Neural cell (in vitro differentiated cells): Measurements from ENCODE around the gene LRRK1. TPM values are rescaled to one million over a fixed set of nuclear protein-coding genes. Genes with fewer than 3 reads are reported as not detected.

Experiments
- H2AFZ ChIP-seq: fragments of 200-600, 300-800 bp; sonication (generic), shearing (Covaris generic); 2 replicates; pipeline ENCODE4 v1.6.0; 2014; ENCODE audit warnings: low read depth, mild to moderate bottlenecking, antibody characterized with exemption, low read length, moderate library complexity
- H3F3A ChIP-seq: fragments of 200-600 bp; shearing (Covaris generic); 2 replicates; pipeline ENCODE4 v1.6.1; 2016; ENCODE audit warnings: mild to moderate bottlenecking, moderate library complexity, mixed read lengths, antibody characterized with exemption, low read length; ENCODE audit not compliant: insufficient read depth, poor library complexity, severe bottlenecking
- H3K27ac ChIP-seq: fragments of 200-600, 300-800 bp; sonication (generic), shearing (Covaris generic); 2 replicates; pipeline ENCODE4 v1.5.1; 2014; ENCODE audit warnings: mild to moderate bottlenecking, low read length, moderate library complexity
- H3K27me3 ChIP-seq: fragments of 300-800, 200-600 bp; sonication (generic), shearing (Covaris generic); 2 replicates; pipeline ENCODE4 v1.6.0; 2014; ENCODE audit warnings: mild to moderate bottlenecking, low read depth, low read length, moderate library complexity; ENCODE audit not compliant: insufficient read depth
- H3K36me3 ChIP-seq: fragments of 300-800, 200-600 bp; sonication (generic), shearing (Covaris generic); 2 replicates; pipeline ENCODE4 v1.5.1; 2014; ENCODE audit warnings: mild to moderate bottlenecking, antibody characterized with exemption, low read length, moderate library complexity; ENCODE audit not compliant: insufficient read depth
- H3K4me2 ChIP-seq: fragments of 300-800, 200-600 bp; sonication (generic), shearing (Covaris generic); 2 replicates; pipeline ENCODE4 v1.6.0; 2014; ENCODE audit warnings: mild to moderate bottlenecking, low read length
- H3K4me3 ChIP-seq: fragments of 300-800, 200-600 bp; sonication (generic), shearing (Covaris generic); 2 replicates; pipeline ENCODE4 v1.5.1; 2014; ENCODE audit warnings: mild to moderate bottlenecking, low read length, moderate library complexity
- H3K79me2 ChIP-seq: fragments of 200-600 bp; shearing (Covaris generic); replicated peaks from 2 replicates; pipeline ENCODE4 v1.6.0; 2014; ENCODE audit warnings: mild to moderate bottlenecking, low read length, moderate library complexity; ENCODE audit not compliant: insufficient read depth
- H3K9ac ChIP-seq: fragments of 300-800, 200-600 bp; sonication (generic), shearing (Covaris generic); 2 replicates; pipeline ENCODE4 v1.6.1; 2016; ENCODE audit warnings: mild to moderate bottlenecking, low read length, mixed read lengths
- H3K9me2 ChIP-seq: fragments of 200-600 bp; shearing (Covaris generic); 2 replicates; pipeline ENCODE4 v1.6.1; 2016; ENCODE audit warnings: mild to moderate bottlenecking, low read length, mixed read lengths; ENCODE audit not compliant: insufficient read depth
- H3K9me3 ChIP-seq: fragments of 200-600, 300-800 bp; sonication (generic), shearing (Covaris generic); 2 replicates; pipeline ENCODE4 v1.6.1; 2016; ENCODE audit warnings: mild to moderate bottlenecking, mixed run types, low read length, moderate library complexity, mixed read lengths
- H4K20me1 ChIP-seq: fragments of 200-600 bp; shearing (Covaris generic); 2 replicates; pipeline ENCODE4 v1.6.1; 2016; ENCODE audit warnings: mild to moderate bottlenecking, mixed run types; ENCODE audit not compliant: insufficient read depth
- EP300 ChIP-seq: fragments of 450-650 bp; conservative IDR thresholded peaks from 2 replicates; pipeline ENCODE4 v1.6.1; 2014; ENCODE audit warnings: antibody characterized with exemption, mild to moderate bottlenecking, moderate library complexity; ENCODE audit not compliant: poor library complexity, severe bottlenecking
- EZH2 ChIP-seq: fragments of 200-600, 300-800 bp; shearing (Covaris generic), sonication (generic); IDR thresholded peaks from 2 replicates; pipeline ENCODE4 v1.6.1; 2014; ENCODE audit warnings: antibody characterized with exemption, low read length, borderline replicate concordance, mild to moderate bottlenecking; ENCODE audit not compliant: insufficient read depth, poor library complexity, severe bottlenecking
- MXI1 ChIP-seq: fragments of 450-650 bp; conservative IDR thresholded peaks from 2 replicates; pipeline ENCODE4 v1.6.1; 2014; ENCODE audit warnings: antibody characterized with exemption, mild to moderate bottlenecking; ENCODE audit not compliant: poor library complexity, severe bottlenecking
- POLR2AphosphoS5 ChIP-seq: IDR thresholded peaks from 2 replicates; pipeline ENCODE4 v1.6.1; 2012
- RAD21 ChIP-seq: fragments of 450-650 bp; conservative IDR thresholded peaks from 2 replicates; pipeline ENCODE4 v1.6.1; 2014; ENCODE audit warnings: antibody characterized with exemption, mild to moderate bottlenecking, moderate library complexity
- SMC3 ChIP-seq: fragments of 450-650 bp; conservative IDR thresholded peaks from 2 replicates; pipeline ENCODE4 v1.6.1; 2014; ENCODE audit warnings: antibody characterized with exemption, mild to moderate bottlenecking, moderate library complexity; ENCODE audit not compliant: poor library complexity
- TAF1 ChIP-seq: IDR thresholded peaks from 2 replicates; pipeline ENCODE4 v1.6.1; 2012; ENCODE audit warnings: low read depth
- polyA plus RNA-seq: library from polyadenylated mRNA; depleted of rRNA; stranded (reverse); fragments of >200 nt; gene quantifications from 2 replicates; pipeline ENCODE4 v1.2.3, GENCODE V29; 2014
- TF ChIP-seq, protein P1 (sequence below): fragments of 450-650 bp; IDR thresholded peaks from 2 replicates; pipeline ENCODE4 v1.5.1; 2014; ENCODE audit warnings: antibody characterized with exemption, mild to moderate bottlenecking, moderate library complexity; ENCODE audit not compliant: poor library complexity, severe bottlenecking
- TF ChIP-seq, protein P2 (sequence below): IDR thresholded peaks from 2 replicates; pipeline ENCODE4 v1.6.1; 2012; ENCODE audit warnings: borderline replicate concordance

The LRRK1 gene
- polyA plus RNA-seq, 1 donor from 2014 or later: 0.06 TPM

DNA sequence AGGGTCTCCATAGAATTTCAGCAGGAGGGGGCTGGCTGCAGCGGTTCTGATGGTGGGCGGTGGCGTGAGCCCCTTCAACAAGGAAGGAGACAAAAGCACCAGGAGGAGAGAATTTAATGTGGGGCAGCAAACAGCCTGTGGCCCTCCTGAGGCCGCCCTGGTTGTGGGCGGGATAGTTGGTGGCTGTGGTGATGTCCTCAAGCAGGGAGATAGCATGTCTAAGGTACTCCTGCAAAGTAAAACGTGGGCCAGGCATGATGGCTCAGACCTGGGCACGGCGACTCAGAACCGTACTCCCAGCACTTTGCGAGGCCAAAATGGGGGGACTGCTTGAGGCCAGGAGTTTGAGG, 94.0 kb downstream of the LRRK1 start:
- H4K20me1 ChIP-seq: no peaks in the 10 kb centered on the region
- TF ChIP-seq RAD21 (no peak), TAF1 (no peak), MXI1 (no peak)
- TF ChIP-seq, protein P1, sequence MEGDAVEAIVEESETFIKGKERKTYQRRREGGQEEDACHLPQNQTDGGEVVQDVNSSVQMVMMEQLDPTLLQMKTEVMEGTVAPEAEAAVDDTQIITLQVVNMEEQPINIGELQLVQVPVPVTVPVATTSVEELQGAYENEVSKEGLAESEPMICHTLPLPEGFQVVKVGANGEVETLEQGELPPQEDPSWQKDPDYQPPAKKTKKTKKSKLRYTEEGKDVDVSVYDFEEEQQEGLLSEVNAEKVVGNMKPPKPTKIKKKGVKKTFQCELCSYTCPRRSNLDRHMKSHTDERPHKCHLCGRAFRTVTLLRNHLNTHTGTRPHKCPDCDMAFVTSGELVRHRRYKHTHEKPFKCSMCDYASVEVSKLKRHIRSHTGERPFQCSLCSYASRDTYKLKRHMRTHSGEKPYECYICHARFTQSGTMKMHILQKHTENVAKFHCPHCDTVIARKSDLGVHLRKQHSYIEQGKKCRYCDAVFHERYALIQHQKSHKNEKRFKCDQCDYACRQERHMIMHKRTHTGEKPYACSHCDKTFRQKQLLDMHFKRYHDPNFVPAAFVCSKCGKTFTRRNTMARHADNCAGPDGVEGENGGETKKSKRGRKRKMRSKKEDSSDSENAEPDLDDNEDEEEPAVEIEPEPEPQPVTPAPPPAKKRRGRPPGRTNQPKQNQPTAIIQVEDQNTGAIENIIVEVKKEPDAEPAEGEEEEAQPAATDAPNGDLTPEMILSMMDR: no peak
- no peaks in the 10 kb centered on the region for H3K27me3 ChIP-seq
- no peak overlapping the region for H2AFZ ChIP-seq
- H3F3A ChIP-seq: no peaks in the 10 kb centered on the region
- H3K9me3 ChIP-seq: no peaks in the 10 kb centered on the region
- H3K79me2 ChIP-seq: no peaks in the 10 kb centered on the region
- no peak overlapping the region for H3K4me3 ChIP-seq
- no peaks in the 10 kb centered on the region for H3K9me2 ChIP-seq
- no peaks in the 10 kb centered on the region for H3K36me3 ChIP-seq
- H3K9ac ChIP-seq: no peak overlapping the region
- no peak overlapping the region for H3K4me2 ChIP-seq
- H3K27ac ChIP-seq: no peak overlapping the region

DNA sequence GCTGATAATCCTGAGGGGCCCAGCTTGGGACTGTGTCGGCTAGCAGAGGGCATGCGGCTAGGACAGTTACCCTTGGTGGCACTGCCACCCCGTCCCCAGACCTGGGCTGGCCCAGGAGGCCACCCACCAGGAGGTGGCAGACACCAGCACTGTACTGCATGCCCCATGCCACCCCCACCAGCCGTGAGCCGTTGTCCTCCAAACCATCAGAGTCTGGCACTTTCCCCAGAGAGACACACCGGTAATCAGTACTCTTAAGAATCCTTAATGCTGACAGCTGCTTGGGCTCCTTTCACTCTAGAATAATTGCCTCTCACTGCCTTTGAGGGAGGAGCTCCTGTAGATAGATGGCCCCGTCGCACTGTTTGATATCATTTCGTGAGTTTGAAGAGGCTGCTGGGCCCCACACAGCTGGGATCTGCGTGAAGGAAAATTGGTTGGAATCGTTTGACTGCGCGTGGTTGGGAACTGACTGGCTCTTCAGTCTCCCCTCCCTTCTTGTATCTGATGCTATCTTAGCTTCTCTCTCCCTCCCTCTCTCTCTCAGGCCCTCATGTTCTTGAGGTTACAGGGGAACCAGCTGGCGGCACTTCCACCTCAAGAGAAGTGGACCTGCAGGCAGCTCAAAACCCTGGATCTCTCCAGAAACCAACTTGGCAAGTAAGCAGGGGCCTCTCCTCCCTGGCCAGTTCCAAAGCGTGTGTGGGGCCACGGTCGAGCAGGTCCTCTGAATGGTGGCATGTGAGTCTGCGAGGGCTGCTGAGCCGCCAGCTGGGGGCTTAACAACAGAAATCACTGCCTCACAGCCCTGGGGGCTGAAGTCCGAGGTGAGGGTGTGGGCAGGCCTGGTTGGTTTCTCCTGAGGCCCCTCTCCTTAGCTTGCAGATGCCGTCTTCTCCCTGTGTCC, 94.9 kb downstream of the LRRK1 start:
- no peaks in the 10 kb centered on the region for H3K27me3 ChIP-seq
- TF ChIP-seq SMC3 (peak; percentile 14), POLR2AphosphoS5 (peak; percentile 51), TAF1 (no peak), MXI1 (peak; percentile 22), EP300 (peak; percentile 66), RAD21 (no peak), EZH2 (no peak)
- TF ChIP-seq, protein P1: peak; percentile 20
- TF ChIP-seq, protein P2, sequence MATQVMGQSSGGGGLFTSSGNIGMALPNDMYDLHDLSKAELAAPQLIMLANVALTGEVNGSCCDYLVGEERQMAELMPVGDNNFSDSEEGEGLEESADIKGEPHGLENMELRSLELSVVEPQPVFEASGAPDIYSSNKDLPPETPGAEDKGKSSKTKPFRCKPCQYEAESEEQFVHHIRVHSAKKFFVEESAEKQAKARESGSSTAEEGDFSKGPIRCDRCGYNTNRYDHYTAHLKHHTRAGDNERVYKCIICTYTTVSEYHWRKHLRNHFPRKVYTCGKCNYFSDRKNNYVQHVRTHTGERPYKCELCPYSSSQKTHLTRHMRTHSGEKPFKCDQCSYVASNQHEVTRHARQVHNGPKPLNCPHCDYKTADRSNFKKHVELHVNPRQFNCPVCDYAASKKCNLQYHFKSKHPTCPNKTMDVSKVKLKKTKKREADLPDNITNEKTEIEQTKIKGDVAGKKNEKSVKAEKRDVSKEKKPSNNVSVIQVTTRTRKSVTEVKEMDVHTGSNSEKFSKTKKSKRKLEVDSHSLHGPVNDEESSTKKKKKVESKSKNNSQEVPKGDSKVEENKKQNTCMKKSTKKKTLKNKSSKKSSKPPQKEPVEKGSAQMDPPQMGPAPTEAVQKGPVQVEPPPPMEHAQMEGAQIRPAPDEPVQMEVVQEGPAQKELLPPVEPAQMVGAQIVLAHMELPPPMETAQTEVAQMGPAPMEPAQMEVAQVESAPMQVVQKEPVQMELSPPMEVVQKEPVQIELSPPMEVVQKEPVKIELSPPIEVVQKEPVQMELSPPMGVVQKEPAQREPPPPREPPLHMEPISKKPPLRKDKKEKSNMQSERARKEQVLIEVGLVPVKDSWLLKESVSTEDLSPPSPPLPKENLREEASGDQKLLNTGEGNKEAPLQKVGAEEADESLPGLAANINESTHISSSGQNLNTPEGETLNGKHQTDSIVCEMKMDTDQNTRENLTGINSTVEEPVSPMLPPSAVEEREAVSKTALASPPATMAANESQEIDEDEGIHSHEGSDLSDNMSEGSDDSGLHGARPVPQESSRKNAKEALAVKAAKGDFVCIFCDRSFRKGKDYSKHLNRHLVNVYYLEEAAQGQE: no peak
- H3K27ac ChIP-seq: no peak overlapping the region
- no peak overlapping the region for H2AFZ ChIP-seq
- no peaks in the 10 kb centered on the region for H3F3A ChIP-seq
- H3K36me3 ChIP-seq: no peaks in the 10 kb centered on the region
- no peak overlapping the region for H3K9ac ChIP-seq
- no peaks in the 10 kb centered on the region for H3K9me3 ChIP-seq
- H3K79me2 ChIP-seq: no peaks in the 10 kb centered on the region
- H3K9me2 ChIP-seq: no peaks in the 10 kb centered on the region
- H3K4me2 ChIP-seq: no peak overlapping the region
- no peaks in the 10 kb centered on the region for H4K20me1 ChIP-seq
- peak overlapping the region; percentile 43 for H3K4me3 ChIP-seq
